ENCODE results near the gene SNRK.
"Not testable (repeated sequence)": the region's sequence is repeated elsewhere in the genome, so short reads cannot be mapped to it uniquely, and the experiment has no call there.

SNRK gene

DNA sequence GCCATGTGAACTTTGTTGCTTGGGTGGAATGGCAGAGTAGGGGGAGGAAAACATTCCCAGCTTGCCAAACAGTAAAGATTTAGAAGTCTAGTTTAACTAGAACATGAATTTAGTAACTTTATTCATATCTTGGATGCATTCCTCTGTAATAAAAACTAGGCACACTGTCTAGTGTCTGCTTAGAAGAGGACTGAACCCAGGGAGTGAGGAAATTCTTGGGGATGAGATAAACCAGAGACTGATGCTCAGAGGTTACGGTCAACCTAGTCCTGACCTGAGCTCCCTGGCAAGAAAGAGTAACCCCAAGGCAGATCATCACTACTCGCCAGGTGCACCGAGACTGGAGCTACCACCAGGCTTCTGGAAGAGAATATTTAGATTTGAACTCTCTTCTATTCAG is 58.2 kb downstream of the SNRK start:
- no peak for DNase-seq (ENCODE audit: low read depth in 1 of 2, low spot score in 1 of 2)

GRCh38 chr3:43345246-43345645 is 58.9 kb downstream of the SNRK start:
- DNase-seq (ENCODE audit: low read depth in 1 of 2, low spot score in 1 of 2) = no peak

DNA sequence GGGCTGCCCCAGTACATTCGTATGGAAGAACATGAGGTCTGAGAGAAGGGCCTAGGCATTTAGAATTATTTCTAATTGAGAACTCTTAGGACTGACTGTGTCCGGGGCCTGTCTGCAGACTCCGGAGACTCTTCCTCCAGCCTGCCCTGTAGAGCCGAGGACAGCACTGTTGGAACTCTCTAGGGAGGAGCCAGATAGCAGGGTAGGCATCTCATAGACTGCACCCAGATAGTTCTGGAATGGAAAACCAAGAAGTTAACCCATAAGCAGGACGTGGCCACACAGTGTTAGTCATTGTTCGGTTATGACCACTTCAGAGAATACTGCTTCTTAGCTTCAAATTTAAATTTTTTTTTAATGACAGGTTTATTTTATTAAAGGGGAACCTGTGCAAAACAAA is 59.5 kb downstream of the SNRK start:
- no peak for DNase-seq (ENCODE audit: low read depth in 1 of 2, low spot score in 1 of 2)

GRCh38 chr3:43346978-43347749 is 60.8 kb downstream of the SNRK start:
- no peak for DNase-seq (ENCODE audit: low read depth in 1 of 2, low spot score in 1 of 2)

GRCh38 chr3:43347774-43348173 is 61.4 kb downstream of the SNRK start:
- DNase-seq (ENCODE audit: low read depth in 1 of 2, low spot score in 1 of 2) = no peak

- DNase-seq (ENCODE audit: low read depth in 1 of 2, low spot score in 1 of 2) = no peak
These were observed 62.0 kb downstream of the SNRK start for GRCh38 chr3:43348350-43348749.

DNA sequence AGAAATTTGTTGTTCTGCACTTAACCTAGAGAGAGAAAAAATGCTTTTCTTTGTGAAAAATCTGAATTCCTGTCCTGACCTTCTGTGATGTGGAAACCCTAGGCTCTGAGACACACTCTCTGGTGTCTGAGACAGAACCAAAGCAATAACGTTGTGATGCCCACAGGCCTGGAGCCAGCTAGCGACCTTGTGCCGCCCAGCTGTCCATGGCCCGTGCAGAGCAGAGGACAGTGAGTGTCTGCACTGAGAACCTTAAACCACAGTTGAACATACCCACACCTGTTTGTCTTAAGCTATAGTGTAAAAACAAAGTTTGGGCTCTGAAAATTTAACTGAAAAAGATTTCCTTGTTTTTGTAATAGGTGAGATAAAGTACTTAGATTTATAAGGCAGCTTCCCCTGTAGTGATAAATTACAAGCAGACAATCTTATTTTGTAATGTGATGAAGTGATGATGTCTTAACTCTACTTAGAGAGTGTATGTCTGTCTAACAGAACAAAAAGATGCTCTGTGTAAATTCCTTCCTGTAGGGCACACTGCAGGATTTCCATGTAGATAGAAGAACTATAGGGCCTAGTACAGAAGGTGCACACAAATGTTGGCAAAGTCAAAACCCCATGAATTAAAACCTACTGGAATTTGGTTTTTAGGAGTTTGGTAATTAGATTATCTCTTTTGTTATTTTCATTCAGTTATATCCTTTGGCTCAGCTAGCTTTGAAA is 62.7 kb downstream of the SNRK start:
- no peak for DNase-seq (ENCODE audit: low read depth in 1 of 2, low spot score in 1 of 2)

GRCh38 chr3:43349716-43350115 is 63.4 kb downstream of the SNRK start:
- no peak for DNase-seq (ENCODE audit: low read depth in 1 of 2, low spot score in 1 of 2)

DNA sequence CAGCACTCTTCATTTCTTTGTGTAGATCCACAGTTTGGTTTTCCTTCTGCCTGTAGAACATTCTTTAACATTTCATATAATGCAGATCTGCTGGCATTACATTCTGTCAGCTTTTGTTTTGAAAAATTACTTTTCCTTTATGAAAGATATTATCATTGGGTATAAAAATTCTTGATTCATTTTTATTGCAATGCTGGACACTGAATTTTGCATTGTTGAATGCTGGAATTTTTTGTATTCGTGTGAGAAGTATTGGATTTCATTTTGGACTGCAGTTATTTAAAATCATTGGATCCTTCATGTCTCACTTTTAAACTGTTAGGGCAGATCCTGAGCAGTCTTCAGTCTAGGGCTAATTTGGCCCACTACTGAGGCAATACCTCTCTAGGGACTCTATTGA is 67.1 kb downstream of the SNRK start:
- no peak for DNase-seq (ENCODE audit: low read depth in 1 of 2, low spot score in 1 of 2)

- no peak for DNase-seq (ENCODE audit: low read depth in 1 of 2, low spot score in 1 of 2)
These were observed 67.8 kb downstream of the SNRK start for GRCh38 chr3:43353923-43354670.

- DNase-seq (ENCODE audit: low read depth in 1 of 2, low spot score in 1 of 2) = not testable (repeated sequence)
These were observed 69.7 kb downstream of the SNRK start for GRCh38 chr3:43356033-43356432.

- DNase-seq (ENCODE audit: low read depth in 1 of 2, low spot score in 1 of 2) = no peak
These were observed 74.7 kb downstream of the SNRK start for GRCh38 chr3:43361077-43361476.

DNA sequence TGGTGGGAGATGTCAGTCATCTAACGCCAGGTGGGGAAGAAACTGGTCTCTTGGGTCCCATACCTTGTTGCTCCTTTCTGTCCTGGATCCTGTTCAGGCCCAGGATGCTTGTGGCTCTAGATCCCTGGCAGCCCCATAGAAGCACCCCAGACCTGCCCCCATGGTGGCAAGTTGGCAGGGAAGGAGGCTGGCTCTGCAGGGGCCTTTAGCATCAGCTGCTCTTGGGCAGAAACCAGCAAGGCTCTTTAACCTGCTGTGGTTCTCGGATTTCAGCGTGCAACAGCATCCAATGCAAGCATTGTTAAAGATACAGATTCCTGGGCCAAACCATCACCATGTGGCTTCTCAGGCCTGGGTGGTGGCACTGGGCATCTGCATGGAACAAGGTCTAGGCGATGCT is 75.8 kb downstream of the SNRK start:
- no peak for DNase-seq (ENCODE audit: low read depth in 1 of 2, low spot score in 1 of 2)

GRCh38 chr3:43362961-43363360 is 76.6 kb downstream of the SNRK start:
- no peak for DNase-seq (ENCODE audit: low read depth in 1 of 2, low spot score in 1 of 2)

DNA sequence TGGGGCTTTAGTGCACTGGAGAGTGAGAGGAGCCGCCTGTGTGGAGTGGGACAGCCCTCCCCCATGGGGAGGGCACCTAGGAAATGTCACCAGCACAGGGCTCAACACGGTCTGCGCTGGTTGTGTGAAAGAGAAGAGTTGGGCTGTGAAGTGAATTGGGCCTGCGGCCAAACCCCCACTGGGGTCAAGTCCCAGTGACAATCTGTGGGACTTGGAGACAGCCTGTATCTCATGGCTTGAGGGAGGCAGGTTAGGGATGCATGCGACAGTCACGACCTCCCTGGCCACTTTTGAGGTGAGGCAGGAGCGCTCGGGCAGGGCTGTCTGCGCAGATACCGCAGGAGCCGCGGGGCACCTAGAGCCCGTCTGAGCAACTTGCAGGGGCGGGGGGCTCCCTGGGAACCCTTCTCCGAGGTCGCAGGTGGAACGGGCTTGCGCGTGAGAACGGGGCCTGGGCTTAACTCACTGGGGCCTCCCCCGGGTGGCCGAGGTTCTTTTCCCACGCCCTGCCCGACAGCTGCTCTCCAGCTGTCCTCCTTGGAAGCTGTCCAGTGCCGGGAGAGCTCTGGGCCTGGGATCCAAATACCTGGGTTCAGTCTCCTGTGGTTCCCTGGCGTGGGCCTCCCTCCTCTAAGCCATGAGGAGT is 77.4 kb downstream of the SNRK start:
- no peak for DNase-seq (ENCODE audit: low read depth in 1 of 2, low spot score in 1 of 2)

DNA sequence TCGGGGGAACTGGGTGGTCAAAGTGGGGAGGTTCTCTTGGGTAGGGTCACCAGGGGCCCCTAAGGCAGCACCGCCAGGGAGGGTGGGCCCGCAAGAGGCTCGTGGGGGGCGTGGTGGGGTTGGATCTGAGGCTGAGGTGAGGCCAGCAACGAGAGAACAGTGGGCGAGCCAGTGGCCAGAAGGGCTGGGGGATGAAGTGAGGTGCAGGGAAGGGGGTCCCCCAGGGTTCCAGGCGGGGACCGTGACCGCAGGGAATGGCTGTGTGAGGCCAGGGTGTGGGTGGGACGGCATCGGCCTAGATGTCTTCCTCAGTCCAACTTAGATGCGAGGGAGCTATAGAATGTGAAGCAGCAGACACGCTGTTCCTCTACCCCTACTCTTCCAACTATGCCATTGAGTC is 78.2 kb downstream of the SNRK start:
- DNase-seq (ENCODE audit: low read depth in 1 of 2, low spot score in 1 of 2) = no peak

DNA sequence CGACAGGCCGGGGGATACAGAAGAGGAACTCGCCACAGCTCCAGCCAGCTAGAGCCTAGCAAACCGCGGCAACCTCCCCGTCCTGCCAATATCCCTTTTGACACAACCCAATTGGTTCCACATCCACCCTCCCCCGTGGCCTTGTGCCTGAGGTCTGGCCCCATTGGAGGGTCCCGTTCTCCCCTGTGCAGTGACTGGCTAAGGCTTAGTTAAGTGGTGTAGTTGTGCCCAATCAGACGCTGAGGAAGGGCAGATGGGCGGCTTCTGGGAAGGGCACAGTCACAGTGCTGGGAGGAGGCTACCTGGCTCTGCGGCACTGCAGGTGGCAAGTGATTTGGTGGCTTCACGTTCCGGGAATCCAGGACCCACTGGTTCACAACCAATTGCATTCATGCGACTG is 78.6 kb downstream of the SNRK start:
- DNase-seq (ENCODE audit: low read depth in 1 of 2, low spot score in 1 of 2) = no peak

DNA sequence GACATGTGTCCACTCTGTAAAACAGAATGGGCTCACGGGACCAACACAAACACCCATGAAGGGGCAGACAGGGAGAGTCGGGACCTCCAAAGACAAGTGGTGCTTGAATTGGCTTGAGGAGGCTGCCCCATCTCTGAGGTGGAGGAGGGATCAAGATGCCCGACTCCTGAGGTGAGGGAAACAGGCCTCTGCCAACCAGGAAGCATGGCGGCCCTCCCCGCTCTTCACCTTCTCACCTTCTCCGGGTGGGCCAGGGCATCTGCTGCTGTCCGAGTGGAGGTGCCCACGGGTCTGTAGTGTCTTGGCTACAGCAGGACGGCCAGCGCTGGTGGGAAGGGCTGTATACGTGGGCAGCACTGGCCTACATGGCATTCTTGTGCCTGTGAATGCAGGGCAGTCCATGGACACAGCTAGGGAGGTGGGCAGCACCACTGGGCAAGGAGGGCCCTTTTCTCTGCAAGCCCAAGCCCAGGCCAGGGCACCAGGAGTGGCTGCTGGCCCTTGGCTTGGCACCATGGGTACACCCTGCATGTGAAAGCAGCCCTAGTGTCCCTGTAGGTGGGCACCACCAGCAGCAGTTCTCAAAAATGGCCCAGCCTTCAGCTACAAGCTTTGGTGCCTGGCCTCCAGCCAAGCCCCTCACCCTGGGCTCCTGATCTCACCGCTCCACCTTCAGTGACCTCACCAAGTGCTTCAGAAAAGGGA is 79.4 kb downstream of the SNRK start:
- DNase-seq (ENCODE audit: low read depth in 1 of 2, low spot score in 1 of 2) = no peak

- no peak for DNase-seq (ENCODE audit: low read depth in 1 of 2, low spot score in 1 of 2)
These were observed 80.1 kb downstream of the SNRK start for GRCh38 chr3:43366481-43366880.

DNA sequence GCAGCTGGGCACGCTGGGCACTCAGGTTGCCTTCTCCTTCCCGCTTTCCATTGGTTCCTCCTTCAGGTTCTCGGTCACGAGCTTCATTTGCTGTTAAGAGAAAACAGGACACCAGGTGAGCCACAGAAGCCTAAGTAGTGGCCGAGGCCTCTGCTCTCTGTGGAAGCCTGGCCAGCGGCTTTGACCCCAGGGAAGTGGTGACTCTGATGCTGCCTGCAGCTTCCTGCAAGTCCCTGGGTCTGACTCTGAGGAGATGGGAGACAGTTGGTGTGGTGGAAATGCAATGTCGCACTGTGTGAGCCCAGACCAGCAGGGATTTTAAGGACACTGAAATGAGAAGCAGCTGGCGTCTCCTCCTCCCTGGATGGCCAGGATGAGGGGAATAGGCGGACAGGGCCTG is 80.5 kb downstream of the SNRK start:
- DNase-seq (ENCODE audit: low read depth in 1 of 2, low spot score in 1 of 2) = no peak
